H1 (cell line): ENCODE results near the gene TLL1. TPM values are rescaled to one million over a fixed set of nuclear protein-coding genes. Genes with fewer than 3 reads are reported as not detected.

Source experiments
- CTCF ChIA-PET: fragments of 300-600 bp; sonication (Branson Sonifier 250); formaldehyde crosslinking; loops from one replicate; lab custom pipeline; 2021; ENCODE audit not compliant: partially characterized antibody; lab: Charles Lee
- POLR2A ChIA-PET: fragments of 300-600 bp; sonication (Branson Sonifier 250); formaldehyde crosslinking; loops from one replicate; lab custom pipeline; 2021; ENCODE audit warnings: inconsistent platforms; ENCODE audit not compliant: partially characterized antibody; lab: Charles Lee
- DNase-seq, 2 experiments: peaks; one replicate each; pipeline versions ENCODE4 v3.0.0 to v3.0.0-alpha.2; 2010 to 2022; ENCODE audit warnings: low spot score in 2 of 2, low read depth in 1 of 2, mixed read lengths in 1 of 2
- FAIRE-seq: peaks from 2 replicates; lab custom pipeline; 2011; peaks lifted over from hg19 to GRCh38; lab: Jason Lieb, UNC
- H2AFZ ChIP-seq: 2 replicates; pipeline ENCODE4 v1.8.1; 2012; ENCODE audit warnings: low read length, inconsistent platforms
- H2AK5ac ChIP-seq: 2 replicates; pipeline ENCODE4 v1.6.1; 2013; ENCODE audit warnings: low read depth, low read length
- H2BK120ac ChIP-seq: replicated peaks from 2 replicates; pipeline ENCODE3; 2013; ENCODE audit warnings: low read depth, low read length, inconsistent platforms
- H2BK12ac ChIP-seq: 2 replicates; pipeline ENCODE4 v1.6.1; 2013; ENCODE audit warnings: low read depth, low read length
- H2BK15ac ChIP-seq: 2 replicates; pipeline ENCODE4 v1.6.1; 2013; ENCODE audit warnings: low read length
- H2BK20ac ChIP-seq: 2 replicates; pipeline ENCODE4 v1.6.1; 2013; ENCODE audit warnings: low read length
- H2BK5ac ChIP-seq: 2 replicates; pipeline ENCODE4 v1.6.1; 2013; ENCODE audit warnings: low read depth, low read length
- H3K14ac ChIP-seq: 2 replicates; pipeline ENCODE4 v1.6.1; 2013; ENCODE audit warnings: inconsistent platforms; ENCODE audit not compliant: insufficient read length
- H3K18ac ChIP-seq: 2 replicates; pipeline ENCODE4 v1.6.1; 2013; ENCODE audit warnings: low read length; ENCODE audit errors: extremely low read depth
- H3K23ac ChIP-seq: 2 replicates; pipeline ENCODE4 v1.6.1; 2013; ENCODE audit warnings: inconsistent platforms; ENCODE audit not compliant: insufficient read length
- H3K23me2 ChIP-seq: 2 replicates; pipeline ENCODE4 v1.6.1; 2013; ENCODE audit warnings: low read depth, low read length
- H3K27ac ChIP-seq: 2 replicates; pipeline ENCODE4 v1.6.1; 2011; ENCODE audit warnings: low read depth, low read length, inconsistent platforms
- H3K27me3 ChIP-seq, 4 experiments: replicated peaks in 1 of 4; 1 replicate in 1 of 4; 2 replicates in 3 of 4; pipeline versions ENCODE4 v1.6.1 to v1.8.1; 2011 to 2013; ENCODE audit warnings: low read length in 3 of 4, mild to moderate bottlenecking in 3 of 4, inconsistent platforms in 2 of 4, mixed read lengths in 2 of 4, moderate library complexity in 1 of 4; ENCODE audit not compliant: control insufficient read depth in 3 of 4, insufficient read depth in 3 of 4; ENCODE audit errors: extremely low read depth in 1 of 4
- H3K36me3 ChIP-seq, 4 experiments: 2 replicates each; pipeline versions ENCODE4 v1.6.1 to v1.8.1; 2011 to 2013; ENCODE audit warnings: mild to moderate bottlenecking in 4 of 4, low read length in 3 of 4, moderate library complexity in 2 of 4, control low read depth in 1 of 4, inconsistent platforms in 1 of 4; ENCODE audit not compliant: insufficient read depth in 4 of 4, control insufficient read depth in 2 of 4
- H3K4ac ChIP-seq: replicated peaks from 2 replicates; pipeline ENCODE3; 2013; ENCODE audit warnings: low read length, low read depth, mixed read lengths, inconsistent platforms; ENCODE audit not compliant: insufficient read length
- H3K4me1 ChIP-seq, 4 experiments: replicated peaks in 1 of 4; 1 replicate in 1 of 4; 2 replicates in 3 of 4; pipeline versions ENCODE4 v1.6.1 to v1.8.1; 2011 to 2013; ENCODE audit warnings: low read length in 3 of 4, inconsistent platforms in 2 of 4, mixed read lengths in 1 of 4; ENCODE audit not compliant: insufficient read depth in 4 of 4, control insufficient read depth in 3 of 4
- H3K4me2 ChIP-seq, 2 experiments: 2 replicates each; pipeline versions ENCODE4 v1.6.1 to v1.8.1; 2011 to 2013; ENCODE audit warnings: low read depth in 2 of 2, low read length in 2 of 2, control low read depth in 1 of 2, inconsistent platforms in 1 of 2, mild to moderate bottlenecking in 1 of 2; ENCODE audit not compliant: insufficient read depth in 1 of 2
- H3K4me3 ChIP-seq, 4 experiments: fragments of 200-600, 300-600 bp in 1 of 4; sonication (generic), shearing (Covaris generic), sonication (Bioruptor Twin) in 1 of 4; 2 replicates each; pipeline versions ENCODE4 v1.5.1 to v1.8.1; 2011 to 2016; ENCODE audit warnings: low read length in 4 of 4, low read depth in 3 of 4, control low read depth in 2 of 4, inconsistent platforms in 2 of 4, mild to moderate bottlenecking in 2 of 4, mixed read lengths in 1 of 4, moderate library complexity in 1 of 4; ENCODE audit not compliant: insufficient read depth in 2 of 4; ENCODE audit errors: extremely low read depth in 1 of 4
- H3K56ac ChIP-seq: replicated peaks from 2 replicates; pipeline ENCODE3; 2013; ENCODE audit warnings: low read depth, mild to moderate bottlenecking, mixed read lengths, low read length, inconsistent platforms; ENCODE audit not compliant: insufficient read length
- H3K79me1 ChIP-seq: 2 replicates; pipeline ENCODE4 v1.6.1; 2013; ENCODE audit warnings: low read depth, low read length, control low read depth
- H3K79me2 ChIP-seq, 2 experiments: 2 replicates each; pipeline versions ENCODE4 v1.6.1 to v1.8.1; 2012 to 2013; ENCODE audit warnings: low read length in 2 of 2, mild to moderate bottlenecking in 2 of 2, inconsistent platforms in 1 of 2; ENCODE audit not compliant: insufficient read depth in 2 of 2, control insufficient read depth in 1 of 2
- H3K9ac ChIP-seq, 4 experiments: replicated peaks in 1 of 4; 1 replicate in 1 of 4; 2 replicates in 3 of 4; pipeline versions ENCODE4 v1.6.1 to v1.8.1; 2011 to 2013; ENCODE audit warnings: low read depth in 3 of 4, low read length in 3 of 4, control low read depth in 2 of 4, mild to moderate bottlenecking in 2 of 4, moderate library complexity in 2 of 4, inconsistent platforms in 1 of 4; ENCODE audit errors: extremely low read depth in 1 of 4
- H3K9me3 ChIP-seq, 2 experiments: 2 replicates each; pipeline versions ENCODE4 v1.6.1 to v1.8.1; 2012 to 2013; ENCODE audit warnings: mild to moderate bottlenecking in 2 of 2, moderate library complexity in 2 of 2, control low read depth in 1 of 2, inconsistent platforms in 1 of 2, low read depth in 1 of 2, low read length in 1 of 2, mixed read lengths in 1 of 2; ENCODE audit not compliant: insufficient read depth in 2 of 2
- H4K20me1 ChIP-seq, 2 experiments: replicated peaks in 1 of 2; 2 replicates each; pipeline versions ENCODE3 to v1.8.1; 2011 to 2013; ENCODE audit warnings: inconsistent platforms in 2 of 2, low read length in 2 of 2, mild to moderate bottlenecking in 1 of 2; ENCODE audit not compliant: insufficient read depth in 2 of 2, control insufficient read depth in 1 of 2
- H4K5ac ChIP-seq: 2 replicates; pipeline ENCODE4 v1.6.1; 2013; ENCODE audit warnings: low read length, low read depth, mixed read lengths, inconsistent platforms; ENCODE audit not compliant: insufficient read length
- H4K8ac ChIP-seq: 2 replicates; pipeline ENCODE4 v1.8.0; 2013; ENCODE audit warnings: mild to moderate bottlenecking, moderate library complexity, low read length, inconsistent platforms; ENCODE audit not compliant: insufficient read depth; ENCODE audit errors: extremely low read depth
- H4K91ac ChIP-seq: replicated peaks from 2 replicates; pipeline ENCODE3; 2013; ENCODE audit warnings: low read length, mixed read lengths, inconsistent platforms; ENCODE audit not compliant: insufficient read length
- RBBP5 ChIP-seq: IDR thresholded peaks from 2 replicates; pipeline ENCODE4 v1.7.1; 2012; ENCODE audit warnings: low read depth, mild to moderate bottlenecking, inconsistent platforms, low read length, moderate library complexity, borderline replicate concordance
- WGBS, 2 experiments: shearing (Covaris generic) in 1 of 2; methylation state at CpG; one replicate each; pipeline versions ENCODE4 v1.1.6 to v1.1.7; 2013 to 2015; ENCODE audit warnings: low lambda C conversion rate in 2 of 2, mixed read lengths in 2 of 2, inconsistent platforms in 1 of 2, low coverage in 1 of 2, missing lambda C conversion rate in 1 of 2; ENCODE audit not compliant: insufficient replicate concordance in 2 of 2, insufficient coverage in 1 of 2, insufficient read length in 1 of 2; ENCODE audit errors: extremely low coverage in 1 of 2, missing lambda C conversion rate in 1 of 2; 5-methylcytosine and 5-hydroxymethylcytosine counted together
- polyA plus RNA-seq, 7 experiments: library from polyadenylated mRNA; depleted of rRNA in 3 of 7; stranded (reverse) in 5 of 7; unstranded in 2 of 7; fragments of >200 nt in 5 of 7; fragments of 200-250 nt in 2 of 7; gene quantifications; 1 replicate in 5 of 7; 2 replicates in 1 of 7; 4 replicates in 1 of 7; pipeline versions ENCODE4 v1.2.1 to v1.2.3, GENCODE V29; 2011 to 2013; ENCODE audit warnings: missing spikeins in 2 of 7, mixed read lengths in 2 of 7
- total RNA-seq: library from RNA; stranded (reverse); fragmentation: NEBNext Ultra II Directional; extraction: Animal tissue kit (Norgen Biotek cat#: 25700); gene quantifications from 2 replicates; pipeline ENCODE4 v1.2.1, GENCODE V29; 2021

TLL1 gene
- total and polyA plus RNA-seq, 2 of the 8 experiments (the other 6 are each of a cell fraction or from before 2014, with no cell fraction given): 0.18 to 1.1 TPM

DNA sequence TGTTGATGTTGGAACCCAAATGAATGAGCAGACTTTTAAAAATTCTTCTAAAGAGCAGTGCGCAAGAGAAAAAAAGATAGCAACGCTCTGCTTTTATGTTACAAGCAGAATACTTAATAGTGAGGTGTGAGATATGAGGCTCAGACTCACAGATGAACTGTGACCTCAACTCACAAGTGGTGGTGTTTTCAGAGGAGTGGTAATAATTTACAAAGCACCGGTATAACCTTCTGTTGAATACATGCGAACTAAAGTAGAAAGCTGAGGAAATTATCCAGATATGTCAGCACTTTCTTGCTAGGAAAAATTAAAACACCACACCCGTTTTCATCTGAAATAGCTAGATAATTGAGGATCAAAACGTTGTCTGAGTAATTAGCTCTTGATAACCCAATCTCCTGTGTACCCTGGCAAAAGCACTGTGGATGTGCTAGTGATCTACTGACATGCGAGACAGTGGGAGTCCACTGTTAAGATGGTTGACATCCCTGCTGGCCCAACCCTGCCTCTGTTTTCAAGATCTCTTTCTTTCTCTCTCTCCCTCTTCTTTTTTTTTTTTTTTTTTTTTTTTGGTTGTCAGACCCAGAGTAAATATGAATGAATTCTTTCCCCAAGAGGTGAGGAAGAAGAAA lies 6.9 kb upstream of the TLL1 start:
- Histone ChIP-seq H3K23ac (no peak overlapping the region), H3K4me1 (peaks cover 0 to 2% (median 0%) of the 10 kb centered on the region in 4 experiments; a peak in 3 of 7 replicates), H3K9ac (no peak overlapping the region), H3K4ac (no peak overlapping the region), H3K14ac (no peak overlapping the region), H2BK15ac (no peak overlapping the region), H2BK20ac (no peak overlapping the region), H2AK5ac (no peak overlapping the region), H2BK5ac (no peak overlapping the region), H3K79me1 (no peaks in the 10 kb centered on the region), H3K9me3 (no peaks in the 10 kb centered on the region), H3K56ac (no peak overlapping the region), H3K27ac (no peak overlapping the region), H3K4me2 (no peak overlapping the region), H3K27me3 (no peaks in the 10 kb centered on the region), H4K91ac (no peak overlapping the region), H4K5ac (no peak overlapping the region), H2BK120ac (no peak overlapping the region), H2BK12ac (no peak overlapping the region), H3K36me3 (no peaks in the 10 kb centered on the region), H3K4me3 (no peak overlapping the region), H2AFZ (no peak overlapping the region), H3K18ac (no peak overlapping the region), H4K20me1 (no peaks in the 10 kb centered on the region), H3K79me2 (no peaks in the 10 kb centered on the region), H3K23me2 (no peaks in the 10 kb centered on the region), H4K8ac (no peak overlapping the region)
- no peak for TF ChIP-seq RBBP5
- DNase-seq: no peak
- POLR2A ChIA-PET: no interaction called here
- WGBS, 2 experiments: 86% methylated on average over 7 of the region's 7 CpGs; no CpG with 5 or more reads in 1 of the 2 experiments
- FAIRE-seq: no peak
- CTCF ChIA-PET: interaction anchor here (0.6 to 0.7 kb wide), 2 partner anchors 10 to 918 kb away, joined by 3 read pairs; no protein-coding TSS in a partner anchor
